Left ventricle myocardium superior (tissue), 1 donor: ENCODE measurements around the gene CTDSPL. TPM values are rescaled to one million over a fixed set of nuclear protein-coding genes. Genes with fewer than 3 reads are reported as not detected.
"Not testable (repeated sequence)": the region's sequence is repeated elsewhere in the genome, so short reads cannot be mapped to it uniquely, and the experiment has no call there.

Experiments used
- ATAC-seq: fragments of 200-7000 bp; cut with Tn5 transposase; one replicate; pipeline ENCODE4 v1.9.1; 2020; ENCODE audit warnings: mild to moderate bottlenecking, moderate library complexity
- DNase-seq: peaks from one replicate; pipeline ENCODE4 v3.0.0-alpha.2; 2020
- intact Hi-C: fragments of 100-400 bp; cut with micrococcal nuclease; formaldehyde crosslinking; loops from one replicate; pipeline ENCODE4 v1.11.0; 2022
- long read RNA-seq: library from polyadenylated mRNA; unstranded; transcript quantifications from one replicate; pipeline ENCODE4 v2.0.0, GENCODE V29; 2021
- total RNA-seq: library from RNA; stranded (reverse); fragmentation: NEBNext Ultra II Directional; extraction: Animal tissue kit (Norgen Biotek cat#: 25700); gene quantifications from one replicate; pipeline ENCODE4 v1.2.1, GENCODE V29; 2021
- donor health status: DM: no; HTN: yes; CAD: no; lungs with severe emphysema.

The CTDSPL gene
- 53.8 TPM for total RNA-seq
- long read RNA-seq, full-length matches to known transcripts = 111 of 145 reads
- long read RNA-seq, partial matches to known transcripts = 7 of 145 reads
- long read RNA-seq, other reads (novel, unspliced or antisense) = 27 of 145 reads

- intact Hi-C loops = no loop called here
- DNase-seq (peak; percentile 74), ATAC-seq (peak; percentile 57)
Observed at GRCh38 chr3:37861620-37862041, at the start of gene CTDSPL. Gene CTDSPL (plus strand): TSS chr3:37861880. CDS start chr3:37862200, 320 bp downstream.

DNA sequence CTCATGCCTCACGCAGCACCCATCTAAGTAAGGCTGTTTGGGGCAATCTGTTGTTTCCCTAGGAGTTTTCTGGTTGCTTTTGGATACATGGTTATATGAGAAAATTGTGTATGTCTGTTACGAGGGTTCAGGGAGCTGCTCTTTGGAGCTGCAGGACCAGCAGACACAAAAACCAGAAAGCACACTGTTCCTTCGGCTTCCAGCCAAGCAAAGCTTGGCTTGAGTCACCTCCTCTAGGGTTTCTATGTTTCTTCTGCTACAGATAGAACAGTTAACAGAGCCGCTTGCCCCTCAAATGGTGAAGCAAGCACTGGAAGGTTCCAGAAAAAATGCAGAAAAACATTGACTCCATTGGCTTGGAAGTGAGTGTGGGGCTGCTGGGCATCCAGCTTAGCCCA, 49.2 kb upstream of the CTDSPL start:
- intact Hi-C loops = no loop called here
- ATAC-seq = peak; percentile 27

GRCh38 chr3:37813403-37813802, 48.3 kb upstream of the CTDSPL start:
- ATAC-seq (no peak), DNase-seq (no peak)
- intact Hi-C loops = no loop called here

More for the DNA sequence above, 49.2 kb upstream of the CTDSPL start:
- DNase-seq = no peak

DNA sequence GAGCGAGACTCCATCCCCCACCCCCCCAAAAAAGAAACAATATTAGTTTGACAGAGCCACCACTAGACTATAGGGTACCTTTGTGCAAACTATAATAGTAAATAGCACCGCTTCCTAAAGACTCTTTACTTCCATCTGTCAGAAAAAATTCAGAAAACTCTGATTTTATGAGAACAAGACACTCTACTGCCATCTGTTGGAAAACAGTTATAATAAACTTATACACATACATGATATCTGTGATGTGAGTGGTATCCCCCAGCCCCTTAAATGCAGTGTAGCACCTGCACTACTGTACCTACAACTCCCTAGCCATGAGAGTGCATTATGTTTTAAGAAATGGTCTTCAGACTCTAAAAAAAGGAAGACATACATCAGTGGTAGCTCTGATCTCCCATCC, 47.1 kb upstream of the CTDSPL start:
- ATAC-seq (no peak), DNase-seq (no peak)
- intact Hi-C loops = no loop called here

GRCh38 chr3:37815156-37815555, 46.5 kb upstream of the CTDSPL start:
- ATAC-seq, DNase-seq, intact Hi-C loops: not testable (repeated sequence)

DNA sequence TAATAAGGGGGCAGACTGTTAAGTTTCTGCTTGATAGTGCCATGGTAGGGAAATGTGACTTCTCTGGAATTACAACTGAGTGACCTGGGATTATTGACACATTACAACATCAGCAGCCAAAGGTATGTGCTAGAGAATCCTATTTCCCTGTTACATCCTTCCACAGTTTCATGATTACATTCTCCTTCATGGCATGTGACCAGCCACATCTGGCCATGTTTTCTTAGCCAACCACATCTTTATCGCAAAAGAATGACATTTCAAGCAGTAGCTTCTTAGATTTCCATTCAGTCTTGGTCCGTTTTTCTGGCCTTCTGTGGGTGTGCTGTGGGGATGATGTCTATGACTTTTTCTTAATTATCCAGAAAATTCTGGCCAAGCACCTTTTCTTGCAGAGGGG, 45.4 kb upstream of the CTDSPL start:
- intact Hi-C loops = no loop called here
- ATAC-seq (no peak), DNase-seq (no peak)

- peak; percentile 79 for ATAC-seq
- DNase-seq = no peak
- intact Hi-C loops = no loop called here
Observed at GRCh38 chr3:37819591-37819990, 42.1 kb upstream of the CTDSPL start.

DNA sequence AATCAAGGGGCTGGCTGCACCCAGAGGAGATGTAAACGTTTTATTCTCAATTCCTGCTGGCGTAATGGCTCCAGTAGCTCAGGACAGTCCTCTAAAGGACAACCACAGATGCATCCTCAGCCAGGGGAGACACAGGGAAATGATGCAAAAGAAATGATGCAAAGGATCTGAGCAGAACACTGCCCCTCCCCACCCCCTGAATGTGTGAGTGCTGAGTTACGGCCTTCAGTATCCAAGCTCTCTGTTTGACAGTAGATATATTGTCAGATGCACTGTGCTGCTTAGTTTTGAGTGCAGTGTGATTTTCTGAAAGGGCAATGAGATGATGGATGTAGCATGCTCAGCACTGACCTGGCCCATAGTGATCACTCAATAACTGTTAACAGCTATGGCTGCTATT, 41.4 kb upstream of the CTDSPL start:
- intact Hi-C loops = no loop called here
- DNase-seq = no peak
- no peak for ATAC-seq

- ATAC-seq = no peak
- intact Hi-C loops = no loop called here
- DNase-seq = no peak
Observed at GRCh38 chr3:37823189-37823588, 38.5 kb upstream of the CTDSPL start.

DNA sequence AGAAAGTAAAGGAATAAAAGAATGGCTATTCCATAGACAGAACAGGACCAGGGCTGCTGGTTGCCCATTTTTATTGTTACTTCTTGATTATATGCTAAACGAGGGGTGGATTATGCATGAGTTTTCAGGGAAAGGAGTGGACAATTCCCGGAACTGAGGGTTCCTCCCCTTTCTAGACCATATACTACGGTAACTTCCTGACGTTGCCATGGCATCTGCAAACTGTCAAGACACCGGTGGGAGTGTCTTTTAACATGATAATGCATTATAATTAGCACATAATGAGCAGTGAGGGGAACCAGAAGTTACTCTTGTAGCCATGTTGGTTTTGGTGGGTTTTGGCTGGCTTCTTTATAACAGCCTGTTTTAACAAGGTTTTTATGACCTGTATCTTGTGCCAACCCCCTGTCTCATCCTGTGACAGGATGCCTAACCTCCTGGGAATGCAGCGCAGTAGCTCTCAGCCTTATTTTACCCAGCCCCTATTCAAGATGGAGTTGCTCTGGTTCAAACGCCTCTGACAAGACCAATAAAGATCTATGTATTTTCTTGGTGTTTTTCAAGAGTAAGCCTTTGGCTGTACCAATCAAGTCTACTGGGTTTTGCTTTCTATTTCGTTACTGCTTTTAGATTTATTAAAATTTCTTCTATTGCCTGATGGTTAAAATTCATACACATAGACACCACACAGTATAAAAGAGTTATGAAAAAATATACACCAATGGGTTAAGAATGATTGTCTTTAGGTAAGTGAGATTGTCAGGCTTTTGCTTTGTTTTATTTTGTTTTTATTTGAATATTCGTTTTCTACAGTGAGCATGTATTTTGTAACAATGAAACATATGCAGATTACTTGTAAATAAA, 37.4 kb upstream of the CTDSPL start:
- no peak for ATAC-seq
- no peak for DNase-seq
- intact Hi-C loops = no loop called here

DNA sequence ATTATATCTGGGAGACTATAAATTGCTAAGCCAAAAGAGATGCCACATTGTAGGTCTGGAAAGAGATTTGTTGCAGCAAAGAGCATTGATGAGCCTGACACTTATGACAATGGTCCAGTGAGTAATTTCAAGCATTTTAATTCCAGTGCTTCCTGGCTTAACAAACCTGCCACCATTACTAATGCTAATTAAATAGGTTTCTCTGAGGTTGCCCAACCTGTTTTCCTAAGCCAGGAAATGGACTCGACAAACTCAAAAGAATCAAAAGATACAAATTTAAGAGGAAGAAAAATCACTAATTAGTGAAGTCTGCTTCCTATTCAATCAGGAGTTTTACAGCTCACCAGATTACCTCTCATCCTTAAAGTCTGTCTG, 36.7 kb upstream of the CTDSPL start:
- no peak for ATAC-seq
- intact Hi-C loops = no loop called here

GRCh38 chr3:37825744-37826400, 35.8 kb upstream of the CTDSPL start:
- ATAC-seq (peak; percentile 71), DNase-seq (no peak)
- intact Hi-C loops = no loop called here

More for the DNA sequence above, 36.7 kb upstream of the CTDSPL start:
- no peak for DNase-seq

DNA sequence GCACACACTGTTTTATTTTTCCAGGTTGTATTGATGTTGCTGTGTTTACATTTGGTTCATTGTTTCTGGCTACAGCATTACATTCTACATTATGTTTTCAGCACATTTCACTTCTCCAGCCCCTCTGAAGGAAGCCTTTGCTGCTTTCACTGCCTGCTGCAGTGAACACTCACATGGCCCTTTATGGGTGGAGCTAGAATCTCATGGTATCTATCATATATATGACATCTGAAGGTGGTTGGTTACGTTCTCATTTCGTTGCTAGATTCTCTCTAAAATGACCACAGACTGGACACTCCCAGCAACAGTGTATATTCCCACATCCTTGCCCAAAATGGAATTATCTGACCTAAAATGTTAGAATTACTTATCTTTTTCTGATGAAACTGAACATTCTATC, 35.2 kb upstream of the CTDSPL start:
- DNase-seq (no peak), ATAC-seq (no peak)
- intact Hi-C loops = no loop called here

DNA sequence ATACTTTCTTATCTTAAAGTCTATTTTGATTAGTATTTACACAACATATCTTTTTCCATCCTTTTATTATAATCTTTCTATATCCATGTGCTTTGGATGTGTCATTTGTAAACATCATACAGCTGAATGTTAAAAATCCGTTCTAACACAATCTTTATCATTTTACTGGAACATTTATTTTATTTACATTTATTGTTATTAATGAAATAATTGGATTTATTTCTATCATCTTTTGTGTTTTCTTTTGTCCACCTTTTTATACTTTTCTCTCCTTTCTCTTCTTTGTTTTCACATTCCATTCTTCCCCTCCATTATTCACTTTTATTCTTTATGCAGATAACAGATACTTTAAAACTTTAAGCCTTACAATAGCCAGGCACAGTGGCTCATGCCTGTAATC, 34.7 kb upstream of the CTDSPL start:
- intact Hi-C loops = no loop called here
- ATAC-seq (no peak), DNase-seq (no peak)

DNA sequence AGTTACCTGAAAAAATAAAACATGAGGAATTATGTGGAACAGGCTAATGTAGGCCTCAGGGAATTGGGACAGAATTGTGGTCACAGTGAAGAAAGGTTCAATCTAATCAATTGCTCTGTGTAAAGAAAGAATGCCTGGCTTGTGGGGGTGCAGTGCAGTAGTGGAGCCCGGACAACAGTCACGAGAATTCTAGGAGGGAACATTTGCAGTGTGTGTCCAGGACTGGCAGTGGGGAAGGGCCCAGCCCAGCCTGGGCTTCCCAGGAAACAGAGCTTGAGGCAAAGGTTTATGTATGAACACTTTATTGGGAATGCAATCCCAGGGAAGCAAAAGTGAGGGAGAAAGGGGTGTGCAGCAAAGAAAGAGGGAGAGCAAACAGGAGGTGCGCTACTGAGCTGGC, 29.2 kb upstream of the CTDSPL start:
- no peak for ATAC-seq
- intact Hi-C loops = no loop called here
- no peak for DNase-seq

- DNase-seq (peak; percentile 58), ATAC-seq (peak; percentile 92)
- intact Hi-C loops = no loop called here
Observed at GRCh38 chr3:37833302-37834186, 28.1 kb upstream of the CTDSPL start.

DNA sequence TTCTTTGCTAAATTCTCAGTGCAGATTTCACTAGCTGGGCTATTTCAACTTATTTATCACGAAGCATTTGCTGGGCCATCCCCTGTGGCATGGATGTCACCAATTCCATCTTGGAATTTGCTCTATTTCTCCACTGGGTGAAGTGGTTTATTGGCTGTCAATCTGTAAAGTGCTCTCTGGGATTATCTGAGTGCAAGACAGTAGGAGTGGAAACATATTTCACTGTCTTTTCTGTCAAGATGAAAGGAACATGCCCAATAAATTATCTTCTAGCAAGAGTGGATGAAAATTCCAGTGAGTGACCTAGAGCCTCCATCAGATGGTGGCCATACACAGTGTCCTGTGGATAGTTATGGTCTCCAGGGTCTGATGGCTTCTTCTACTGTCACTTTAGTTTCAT, 25.1 kb upstream of the CTDSPL start:
- intact Hi-C loops = no loop called here
- no peak for DNase-seq
- no peak for ATAC-seq

- intact Hi-C loops = no loop called here
- ATAC-seq (no peak), DNase-seq (no peak)
Observed at GRCh38 chr3:37847689-37848088, 14.0 kb upstream of the CTDSPL start.

DNA sequence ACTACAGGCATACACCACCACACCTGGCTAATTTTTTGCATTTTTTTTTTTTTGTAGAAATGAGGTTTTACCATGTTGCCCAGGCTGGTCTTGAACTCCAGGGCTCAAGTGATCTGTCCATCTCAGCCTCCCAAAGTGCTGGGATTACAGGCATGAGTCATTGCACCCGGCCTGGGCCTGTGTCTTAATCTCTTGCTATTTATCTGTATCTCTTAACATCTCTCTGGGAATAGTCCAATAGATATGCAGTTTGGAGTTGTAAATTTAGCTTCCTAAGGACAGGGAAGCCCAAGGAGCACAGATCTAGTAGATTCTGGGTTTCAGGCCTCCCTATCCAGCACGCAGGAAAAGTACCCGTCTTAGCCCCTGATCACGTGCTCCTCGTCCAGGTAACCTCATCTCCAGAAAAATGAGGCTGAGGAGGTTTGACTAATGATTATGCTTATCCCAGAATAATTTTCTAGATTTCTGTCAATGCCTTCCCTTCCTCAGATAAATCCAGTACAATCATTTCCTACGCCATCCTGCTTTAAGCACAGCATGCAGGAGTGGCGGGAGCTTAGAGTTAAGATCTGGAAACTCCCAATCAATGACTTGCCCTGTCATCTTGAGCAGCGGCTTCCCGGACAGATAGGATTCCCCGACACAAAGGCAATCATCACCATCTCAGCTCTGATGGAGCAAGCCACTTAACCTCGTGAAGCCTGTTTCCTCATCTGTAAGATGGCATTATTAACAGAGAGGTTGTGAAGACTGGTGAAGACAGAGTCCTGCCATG, 12.3 kb upstream of the CTDSPL start:
- ATAC-seq (no peak), DNase-seq (no peak)
- intact Hi-C loops = no loop called here
